OCI-LY3 (cell line): ENCODE measurements around the gene OR2Y1.

ENCODE experiments used
- H2AFZ ChIP-seq: fragments of 200-600, 300-600 bp; shearing (Covaris generic); 2 replicates; pipeline ENCODE4 v1.6.0; 2014; ENCODE audit warnings: antibody characterized with exemption, low read depth, low read length
- H3K27ac ChIP-seq: fragments of 200-600, 300-600 bp; sonication (generic); 2 replicates; pipeline ENCODE4 v1.5.1; 2014; ENCODE audit warnings: mild to moderate bottlenecking, low read length, moderate library complexity, mixed read lengths
- H3K27me3 ChIP-seq: fragments of 200-600, 300-600 bp; sonication (generic); 2 replicates; pipeline ENCODE4 v1.6.1; 2014; ENCODE audit warnings: low read depth, low read length, mixed read lengths
- H3K36me3 ChIP-seq: fragments of 200-600, 300-600 bp; sonication (generic); replicated peaks from 2 replicates; pipeline ENCODE3; 2014; ENCODE audit warnings: low read depth, low read length, mixed read lengths
- H3K4me1 ChIP-seq: fragments of 300-600, 200-600 bp; sonication (generic); 2 replicates; pipeline ENCODE4 v1.6.1; 2014; ENCODE audit warnings: low read length, mixed read lengths
- H3K4me2 ChIP-seq: fragments of 200-600, 300-600 bp; sonication (generic); 2 replicates; pipeline ENCODE4 v1.6.1; 2014; ENCODE audit warnings: low read length, mixed read lengths
- H3K4me3 ChIP-seq: fragments of 300-600, 200-600 bp; sonication (generic); 2 replicates; pipeline ENCODE4 v1.5.1; 2014; ENCODE audit warnings: antibody characterized with exemption, mild to moderate bottlenecking, low read length, moderate library complexity
- H3K79me2 ChIP-seq: fragments of 300-600, 200-600 bp; shearing (Covaris generic); 2 replicates; pipeline ENCODE4 v1.6.1; 2014; ENCODE audit warnings: mild to moderate bottlenecking, low read length, mixed read lengths
- H3K9ac ChIP-seq: fragments of 300-600, 200-600 bp; shearing (Covaris generic); 2 replicates; pipeline ENCODE4 v1.6.0; 2014; ENCODE audit warnings: mild to moderate bottlenecking, low read length, moderate library complexity
- H3K9me3 ChIP-seq: fragments of 200-600, 300-600 bp; shearing (Covaris generic); 2 replicates; pipeline ENCODE4 v1.6.1; 2014; ENCODE audit warnings: low read length, mixed read lengths; ENCODE audit not compliant: insufficient read depth
- H4K20me1 ChIP-seq: fragments of 200-600, 300-600 bp; sonication (generic); 2 replicates; pipeline ENCODE4 v1.6.1; 2016; ENCODE audit warnings: low read length, mixed read lengths; ENCODE audit not compliant: insufficient read depth
- CTCF ChIP-seq: fragments of 200-600, 300-600 bp; sonication (generic); IDR thresholded peaks from 2 replicates; pipeline ENCODE4 v1.5.1; 2014; ENCODE audit warnings: antibody characterized with exemption, low read length, low read depth
- EZH2phosphoT487 ChIP-seq: fragments of 200-600 bp; shearing (Covaris generic); IDR thresholded peaks from 2 replicates; pipeline ENCODE4 v1.6.1; 2018; ENCODE audit warnings: antibody characterized with exemption, mixed run types, low read depth

OR2Y1 gene

GRCh38 chr5:180699042-180699441 is 40.8 kb downstream of the OR2Y1 start:
- Histone ChIP-seq H3K36me3 (no peaks in the 10 kb centered on the region), H3K4me2 (no peak overlapping the region), H3K4me1 (no peaks in the 10 kb centered on the region), H3K27me3 (peaks cover 15% of the 10 kb centered on the region; the same call in 1 of the 2 replicates), H3K9me3 (no peaks in the 10 kb centered on the region), H3K27ac (no peak overlapping the region), H3K9ac (no peak overlapping the region), H4K20me1 (no peaks in the 10 kb centered on the region), H3K79me2 (no peaks in the 10 kb centered on the region), H3K4me3 (no peak overlapping the region), H2AFZ (no peak overlapping the region)
- no peak for TF ChIP-seq CTCF
- no peak for TF ChIP-seq EZH2phosphoT487

- no peaks in the 10 kb centered on the region for H3K4me1 ChIP-seq
- TF ChIP-seq EZH2phosphoT487 = no peak
- no peak for TF ChIP-seq CTCF
- H3K27me3 ChIP-seq = peaks cover 32% of the 10 kb centered on the region
- no peak overlapping the region for H2AFZ ChIP-seq
- H3K36me3 ChIP-seq = no peaks in the 10 kb centered on the region
- no peak overlapping the region for H3K4me3 ChIP-seq
- no peak overlapping the region for H3K9ac ChIP-seq
- H3K79me2 ChIP-seq = no peaks in the 10 kb centered on the region
- no peaks in the 10 kb centered on the region for H4K20me1 ChIP-seq
- H3K4me2 ChIP-seq = no peak overlapping the region
- no peak overlapping the region for H3K27ac ChIP-seq
- H3K9me3 ChIP-seq = no peaks in the 10 kb centered on the region
Observed at GRCh38 chr5:180696116-180696515, 43.7 kb downstream of the OR2Y1 start.

- no peaks in the 10 kb centered on the region for H3K79me2 ChIP-seq
- H3K4me1 ChIP-seq = no peaks in the 10 kb centered on the region
- no peaks in the 10 kb centered on the region for H4K20me1 ChIP-seq
- H3K27ac ChIP-seq = no peak overlapping the region
- peaks cover 41% of the 10 kb centered on the region for H3K27me3 ChIP-seq
- H3K9me3 ChIP-seq = no peaks in the 10 kb centered on the region
- H3K4me3 ChIP-seq = no peak overlapping the region
- H3K4me2 ChIP-seq = no peak overlapping the region
- no peak overlapping the region for H3K9ac ChIP-seq
- TF ChIP-seq EZH2phosphoT487 (no peak), CTCF (no peak)
- H2AFZ ChIP-seq = no peak overlapping the region
- H3K36me3 ChIP-seq = no peaks in the 10 kb centered on the region
Observed at GRCh38 chr5:180692429-180692828, 47.4 kb downstream of the OR2Y1 start.

- no peak overlapping the region for H3K27ac ChIP-seq
- TF ChIP-seq EZH2phosphoT487 (no peak), CTCF (no peak)
- H4K20me1 ChIP-seq = no peaks in the 10 kb centered on the region
- no peak overlapping the region for H3K4me2 ChIP-seq
- H2AFZ ChIP-seq = no peak overlapping the region
- peaks cover 39% of the 10 kb centered on the region for H3K27me3 ChIP-seq
- H3K79me2 ChIP-seq = no peaks in the 10 kb centered on the region
- no peaks in the 10 kb centered on the region for H3K4me1 ChIP-seq
- H3K4me3 ChIP-seq = no peak overlapping the region
- H3K36me3 ChIP-seq = no peaks in the 10 kb centered on the region
- H3K9me3 ChIP-seq = no peaks in the 10 kb centered on the region
- no peak overlapping the region for H3K9ac ChIP-seq
Observed at GRCh38 chr5:180691046-180691445, 48.8 kb downstream of the OR2Y1 start.
